HG03469 (cell line): ENCODE results near the gene AREL1.

Experiments
- ATAC-seq: cut with Tn5 transposase; IDR thresholded peaks from one replicate; pipeline ENCODE4 v1.9.1; 2021; ENCODE audit warnings: mild to moderate bottlenecking, moderate library complexity, moderate number of reproducible peaks; ENCODE audit not compliant: unreplicated experiment

Gene AREL1

GRCh38 chr14:74612350-74613021 lies 100.4 kb downstream of the AREL1 start:
- ATAC-seq = peak; percentile 41

- ATAC-seq = no peak
Observed at GRCh38 chr14:74611650-74612349, 101.1 kb downstream of the AREL1 start, which contains the start of gene LTBP2. TSS of gene LTBP2 (minus strand) at chr14:74612237. CDS start at chr14:74611944, 293 bp downstream.
